ENCODE results near the gene PTBP3. TPM values are rescaled to one million over a fixed set of nuclear protein-coding genes. Genes with fewer than 3 reads are reported as not detected.
A peak's percentile ranks its signal among the peaks of the same experiment; 100 is the strongest.

Gene PTBP3
- total RNA-seq, 1 experiment from 2014 or later: 100 TPM

GRCh38 chr9:112316258-112316943, 17.0 kb downstream of the PTBP3 start:
- no peaks in the 10 kb centered on the region; the same call in 1 of the 2 replicates for H3K36me3 Mint-ChIP-seq
- peak overlapping the region; percentile 86; the same call in 1 of the 2 replicates for H3K27ac Mint-ChIP-seq
- ChIA-PET CTCF (no interaction called here), POLR2A (no interaction called here)
- peaks cover 30% of the 10 kb centered on the region for H3K4me1 Mint-ChIP-seq
- H3K4me3 Mint-ChIP-seq: no peak overlapping the region
- H3K27me3 Mint-ChIP-seq (ENCODE audit: low read depth): no peaks in the 10 kb centered on the region
- DNase-seq (ENCODE audit: low spot score): no peak
- ATAC-seq: no peak
- H3K9me3 Mint-ChIP-seq: peaks cover 4% of the 10 kb centered on the region
- TF ChIP-seq CBFB (CRISPR knock-in tag; IDR thresholded peaks at IDR 0.05; ENCODE audit: low read depth) (no peak), ZNF138 (CRISPR knock-in tag; conservative IDR thresholded peaks at IDR 0.05) (no peak), NR2C2 (CRISPR knock-in tag; IDR thresholded peaks at IDR 0.05) (no peak), JAZF1 (CRISPR knock-in tag; IDR thresholded peaks at IDR 0.05) (no peak), ZNF219 (CRISPR knock-in tag; IDR thresholded peaks at IDR 0.05; ENCODE audit: borderline replicate concordance) (no peak), KAT7 (CRISPR knock-in tag; IDR thresholded peaks at IDR 0.05; ENCODE audit: borderline replicate concordance) (no peak)
- TF ChIP-seq, protein P1, sequence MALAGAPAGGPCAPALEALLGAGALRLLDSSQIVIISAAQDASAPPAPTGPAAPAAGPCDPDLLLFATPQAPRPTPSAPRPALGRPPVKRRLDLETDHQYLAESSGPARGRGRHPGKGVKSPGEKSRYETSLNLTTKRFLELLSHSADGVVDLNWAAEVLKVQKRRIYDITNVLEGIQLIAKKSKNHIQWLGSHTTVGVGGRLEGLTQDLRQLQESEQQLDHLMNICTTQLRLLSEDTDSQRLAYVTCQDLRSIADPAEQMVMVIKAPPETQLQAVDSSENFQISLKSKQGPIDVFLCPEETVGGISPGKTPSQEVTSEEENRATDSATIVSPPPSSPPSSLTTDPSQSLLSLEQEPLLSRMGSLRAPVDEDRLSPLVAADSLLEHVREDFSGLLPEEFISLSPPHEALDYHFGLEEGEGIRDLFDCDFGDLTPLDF (CRISPR knock-in tag; IDR thresholded peaks at IDR 0.05): no peak

DNA sequence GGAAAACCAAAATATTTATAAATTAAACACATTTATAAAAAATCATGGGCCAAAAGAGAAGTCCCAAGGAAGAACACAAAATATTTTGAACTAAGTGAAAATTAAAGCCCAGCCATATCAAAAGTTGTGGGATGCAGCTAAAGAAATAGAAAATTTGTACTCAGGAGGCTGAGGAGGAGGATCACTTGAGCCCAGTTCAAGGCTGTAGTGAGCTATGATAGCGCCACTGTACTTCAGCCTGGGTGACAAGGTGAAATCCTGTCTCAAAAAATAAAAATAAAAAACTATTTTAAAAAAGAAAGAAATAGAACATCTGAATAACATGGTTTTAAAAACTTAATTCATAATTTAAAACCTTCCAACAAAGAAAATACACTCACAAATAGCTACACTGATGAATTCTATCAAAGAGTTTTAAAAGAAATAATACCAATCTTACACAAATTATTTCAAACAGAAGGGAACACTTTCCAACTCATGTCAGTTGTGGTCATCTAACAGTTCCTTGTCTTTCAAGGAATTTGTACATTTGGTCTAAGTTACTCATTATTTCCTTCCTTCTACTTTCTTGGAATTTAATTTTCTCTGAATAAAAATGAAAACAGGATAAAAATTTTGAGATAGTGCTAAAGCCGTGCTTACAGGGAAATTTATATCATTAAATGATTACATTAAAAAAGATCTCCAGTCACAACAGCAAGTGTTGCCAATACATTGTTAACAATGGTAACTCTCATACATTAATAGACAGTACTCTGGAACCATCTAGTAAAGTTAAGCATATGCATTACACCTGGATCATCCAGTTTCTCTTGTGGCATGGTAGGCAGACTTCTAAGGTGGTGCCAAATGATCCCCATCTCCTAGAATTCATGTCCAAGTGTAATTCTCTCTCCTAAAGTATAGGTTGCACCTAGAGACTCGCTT, 17.8 kb downstream of the PTBP3 start:
- ChIA-PET POLR2A (no interaction called here), CTCF (no interaction called here)
- no peaks in the 10 kb centered on the region for H3K27me3 Mint-ChIP-seq (ENCODE audit: low read depth)
- peaks cover 36% of the 10 kb centered on the region for H3K4me1 Mint-ChIP-seq
- H3K36me3 Mint-ChIP-seq: no peaks in the 10 kb centered on the region; the same call in 1 of the 2 replicates
- no peak for DNase-seq (ENCODE audit: low spot score)
- no peak for ATAC-seq
- peak overlapping the region; percentile 86; the same call in 1 of the 2 replicates for H3K27ac Mint-ChIP-seq
- H3K4me3 Mint-ChIP-seq: no peak overlapping the region
- H3K9me3 Mint-ChIP-seq: peaks cover 4% of the 10 kb centered on the region
- TF ChIP-seq ELF4 (CRISPR knock-in tag; IDR thresholded peaks at IDR 0.05; ENCODE audit: low read depth) (no peak), HMGA2 (CRISPR knock-in tag; IDR thresholded peaks at IDR 0.05) (no peak), ARID4B (CRISPR knock-in tag; IDR thresholded peaks at IDR 0.05; ENCODE audit: borderline replicate concordance) (no peak), ZNF416 (CRISPR knock-in tag; IDR thresholded peaks at IDR 0.05) (no peak), AFF4 (CRISPR knock-in tag; IDR thresholded peaks at IDR 0.05; ENCODE audit: borderline replicate concordance) (no peak), ZBTB43 (CRISPR knock-in tag; IDR thresholded peaks at IDR 0.05) (no peak), RORB (CRISPR knock-in tag; IDR thresholded peaks at IDR 0.05) (no peak), ATF1 (CRISPR knock-in tag; IDR thresholded peaks at IDR 0.05) (no peak), ZNF121 (CRISPR knock-in tag; IDR thresholded peaks at IDR 0.05) (no peak), SP1 (CRISPR knock-in tag; conservative IDR thresholded peaks at IDR 0.05) (no peak), ZNF671 (CRISPR knock-in tag; IDR thresholded peaks at IDR 0.05) (no peak), CBFB (CRISPR knock-in tag; IDR thresholded peaks at IDR 0.05; ENCODE audit: low read depth) (no peak)
- TF ChIP-seq, protein P2, sequence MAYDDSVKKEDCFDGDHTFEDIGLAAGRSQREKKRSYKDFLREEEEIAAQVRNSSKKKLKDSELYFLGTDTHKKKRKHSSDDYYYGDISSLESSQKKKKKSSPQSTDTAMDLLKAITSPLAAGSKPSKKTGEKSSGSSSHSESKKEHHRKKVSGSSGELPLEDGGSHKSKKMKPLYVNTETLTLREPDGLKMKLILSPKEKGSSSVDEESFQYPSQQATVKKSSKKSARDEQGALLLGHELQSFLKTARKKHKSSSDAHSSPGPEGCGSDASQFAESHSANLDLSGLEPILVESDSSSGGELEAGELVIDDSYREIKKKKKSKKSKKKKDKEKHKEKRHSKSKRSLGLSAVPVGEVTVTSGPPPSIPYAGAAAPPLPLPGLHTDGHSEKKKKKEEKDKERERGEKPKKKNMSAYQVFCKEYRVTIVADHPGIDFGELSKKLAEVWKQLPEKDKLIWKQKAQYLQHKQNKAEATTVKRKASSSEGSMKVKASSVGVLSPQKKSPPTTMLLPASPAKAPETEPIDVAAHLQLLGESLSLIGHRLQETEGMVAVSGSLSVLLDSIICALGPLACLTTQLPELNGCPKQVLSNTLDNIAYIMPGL (CRISPR knock-in tag; IDR thresholded peaks at IDR 0.05): no peak
